ENCODE measurements around the gene LIMK1. TPM values are rescaled to one million over a fixed set of nuclear protein-coding genes. Genes with fewer than 3 reads are reported as not detected.
A peak's percentile ranks its signal among the peaks of the same experiment; 100 is the strongest.
"Not testable (repeated sequence)": the region's sequence is repeated elsewhere in the genome, so short reads cannot be mapped to it uniquely, and the experiment has no call there.

Gene LIMK1
- 10 to 100 TPM; 12.2 to 17.1 TPM for total RNA-seq

- no peaks in the 10 kb centered on the region for H3K9me3 Mint-ChIP-seq
- peak within 1 kb of the TSS in 1 of 2 donors; percentile 78 for H3K27ac Mint-ChIP-seq
- peak; percentile 82 to 83 for DNase-seq (ENCODE audit: low spot score in 2 of 2)
- ATAC-seq, result peak; percentile 82 to 91
- H3K36me3 Mint-ChIP-seq, result peaks cover 0 to 14% of the 10 kb centered on the region in 2 donors
These were observed at the start of gene LIMK1 for GRCh38 chr7:74083117-74083876. Gene LIMK1, plus strand, starts transcription at chr7:74083804. Its CDS starts 187 bp downstream, at chr7:74083991.

DNA sequence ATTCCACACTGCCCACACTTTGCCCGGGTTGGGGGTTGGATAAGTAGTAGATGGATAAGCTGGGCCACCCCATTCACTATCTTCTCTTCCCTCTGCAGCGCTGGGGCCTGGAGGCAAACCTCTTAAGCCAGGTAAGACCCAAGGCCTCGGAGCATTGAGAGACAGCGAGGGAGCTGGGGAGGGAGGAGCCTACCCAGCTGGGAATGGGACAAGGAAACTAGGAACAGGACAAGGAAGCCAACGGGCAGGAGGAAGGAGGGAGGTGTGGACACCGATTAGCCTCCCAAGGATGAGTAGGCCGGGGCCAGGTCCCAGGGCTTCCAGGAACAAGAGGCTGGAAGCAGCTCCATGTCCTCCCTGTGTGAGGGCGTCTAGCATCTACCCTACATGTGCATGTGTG lies 46.0 kb upstream of the LIMK1 start:
- Mint-ChIP-seq H3K9me3 (no peaks in the 10 kb centered on the region), H3K36me3 (no peaks in the 10 kb centered on the region), H3K27ac (no peak overlapping the region)
- no peak for DNase-seq (ENCODE audit: low spot score in 2 of 2)
- ATAC-seq, result no peak

GRCh38 chr7:74038194-74038961 lies 45.2 kb upstream of the LIMK1 start:
- H3K36me3 Mint-ChIP-seq, result no peaks in the 10 kb centered on the region
- ATAC-seq, result no peak
- H3K27ac Mint-ChIP-seq, result no peak overlapping the region

DNA sequence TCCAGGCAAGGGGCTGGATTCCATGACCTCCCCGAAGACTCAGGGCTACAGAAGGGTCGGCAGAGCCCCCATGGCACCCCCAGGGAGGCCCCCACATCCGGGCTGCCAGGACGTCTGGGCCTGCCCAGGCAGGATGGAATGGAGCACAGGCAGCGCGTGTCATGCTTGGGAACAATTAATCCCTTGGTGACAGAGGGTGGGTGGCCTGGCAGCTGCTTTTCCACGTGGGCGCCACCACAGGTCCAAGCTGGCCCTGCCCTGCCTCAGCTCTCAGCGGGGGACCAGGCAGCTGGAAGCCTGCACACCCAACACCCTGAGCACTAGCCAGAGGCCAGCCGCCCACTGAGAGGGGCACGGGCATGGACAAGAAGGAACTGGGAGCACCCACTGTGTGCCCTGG lies 44.3 kb upstream of the LIMK1 start:
- ATAC-seq, result no peak
- H3K27ac Mint-ChIP-seq, result no peak overlapping the region
- no peak for DNase-seq (ENCODE audit: low spot score in 2 of 2)
- H3K36me3 Mint-ChIP-seq, result no peaks in the 10 kb centered on the region
- H3K9me3 Mint-ChIP-seq, result no peaks in the 10 kb centered on the region

More at GRCh38 chr7:74038194-74038961, 45.2 kb upstream of the LIMK1 start:
- H3K9me3 Mint-ChIP-seq, result no peaks in the 10 kb centered on the region
- DNase-seq (ENCODE audit: low spot score in 2 of 2), result no peak

- Mint-ChIP-seq H3K9me3 (no peaks in the 10 kb centered on the region), H3K27ac (no peak overlapping the region), H3K36me3 (no peaks in the 10 kb centered on the region)
- DNase-seq (ENCODE audit: low spot score in 2 of 2) (no peak), ATAC-seq (no peak)
These were observed 43.4 kb upstream of the LIMK1 start for GRCh38 chr7:74040101-74040790.

GRCh38 chr7:74040791-74041520 lies 42.6 kb upstream of the LIMK1 start:
- H3K9me3 Mint-ChIP-seq, result no peaks in the 10 kb centered on the region
- DNase-seq (ENCODE audit: low spot score in 2 of 2) (no peak), ATAC-seq (no peak)
- H3K36me3 Mint-ChIP-seq, result no peaks in the 10 kb centered on the region
- H3K27ac Mint-ChIP-seq, result no peak overlapping the region

DNA sequence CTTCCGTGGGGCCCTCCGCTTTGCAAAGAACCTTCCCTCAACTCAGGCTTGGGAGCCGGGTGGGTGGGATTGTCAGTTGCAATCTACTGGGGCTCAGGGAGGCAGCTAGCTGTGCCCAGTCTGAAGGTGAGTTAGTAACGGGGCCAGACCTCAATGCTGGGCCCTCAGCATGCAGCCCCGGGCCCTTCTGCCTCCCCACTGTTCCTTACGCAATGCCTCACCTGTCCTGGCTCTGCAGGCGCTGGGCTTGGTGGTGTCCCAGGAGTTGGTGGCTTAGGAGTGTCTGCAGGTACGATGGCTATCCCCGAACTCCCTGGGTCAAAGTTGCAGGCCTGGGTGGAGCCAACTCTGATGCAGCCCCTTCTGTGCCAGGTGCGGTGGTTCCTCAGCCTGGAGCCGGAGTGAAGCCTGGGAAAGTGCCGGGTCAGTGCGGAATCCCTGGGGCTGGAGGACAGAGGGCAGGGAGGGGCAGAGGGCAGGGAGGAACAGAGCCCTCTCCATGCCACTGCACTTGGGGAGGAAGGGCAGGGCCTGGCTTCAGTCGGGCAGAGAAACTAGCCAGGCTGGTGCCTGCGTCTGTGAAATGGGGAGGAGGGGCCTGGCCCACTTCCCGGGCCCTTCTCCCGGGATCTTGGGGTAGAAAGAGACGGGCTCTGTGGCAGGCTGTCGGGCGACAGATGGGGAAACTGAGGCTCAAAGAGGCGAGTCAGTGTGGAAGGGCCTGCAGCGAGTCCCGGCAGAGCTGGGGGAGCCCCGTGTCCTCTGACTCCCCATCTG lies 40.7 kb upstream of the LIMK1 start:
- ATAC-seq, result no peak
- no peak for DNase-seq (ENCODE audit: low spot score in 2 of 2)
- no peaks in the 10 kb centered on the region for H3K9me3 Mint-ChIP-seq
- no peak overlapping the region for H3K27ac Mint-ChIP-seq
- no peaks in the 10 kb centered on the region for H3K36me3 Mint-ChIP-seq

DNA sequence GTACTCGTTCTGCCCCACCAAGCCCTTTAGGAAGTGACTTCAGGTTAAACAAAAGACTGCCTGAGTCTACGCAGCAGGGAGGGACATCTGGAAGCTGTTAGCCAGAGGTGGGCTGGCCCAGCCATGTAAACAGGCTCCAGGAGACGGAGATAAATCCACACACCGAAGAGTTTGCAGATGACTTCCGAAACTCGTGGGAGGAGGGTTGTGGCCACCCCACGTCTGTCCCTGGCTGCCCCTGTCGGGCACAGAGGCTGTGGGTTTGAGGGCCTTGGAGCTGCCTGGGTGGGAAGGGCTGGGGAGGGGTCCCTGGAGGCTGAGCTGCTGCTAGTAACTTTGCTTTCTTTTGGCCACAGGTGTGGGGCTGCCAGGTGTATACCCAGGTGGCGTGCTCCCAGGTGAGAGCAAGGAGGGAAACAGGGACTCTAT lies 40.1 kb upstream of the LIMK1 start:
- H3K36me3 Mint-ChIP-seq, result no peaks in the 10 kb centered on the region
- no peak for DNase-seq (ENCODE audit: low spot score in 2 of 2)
- no peak overlapping the region for H3K27ac Mint-ChIP-seq
- no peak for ATAC-seq
- no peaks in the 10 kb centered on the region for H3K9me3 Mint-ChIP-seq

GRCh38 chr7:74044366-74045350 lies 38.9 kb upstream of the LIMK1 start:
- ATAC-seq, result no peak
- Mint-ChIP-seq H3K27ac (no peak overlapping the region), H3K9me3 (no peaks in the 10 kb centered on the region), H3K36me3 (no peaks in the 10 kb centered on the region)
- no peak for DNase-seq (ENCODE audit: low spot score in 2 of 2)

- ATAC-seq; H3K27ac Mint-ChIP-seq; DNase-seq (ENCODE audit: low spot score in 2 of 2); H3K36me3 Mint-ChIP-seq; H3K9me3 Mint-ChIP-seq: not testable (repeated sequence)
These were observed 37.0 kb upstream of the LIMK1 start for GRCh38 chr7:74046581-74046980.

DNA sequence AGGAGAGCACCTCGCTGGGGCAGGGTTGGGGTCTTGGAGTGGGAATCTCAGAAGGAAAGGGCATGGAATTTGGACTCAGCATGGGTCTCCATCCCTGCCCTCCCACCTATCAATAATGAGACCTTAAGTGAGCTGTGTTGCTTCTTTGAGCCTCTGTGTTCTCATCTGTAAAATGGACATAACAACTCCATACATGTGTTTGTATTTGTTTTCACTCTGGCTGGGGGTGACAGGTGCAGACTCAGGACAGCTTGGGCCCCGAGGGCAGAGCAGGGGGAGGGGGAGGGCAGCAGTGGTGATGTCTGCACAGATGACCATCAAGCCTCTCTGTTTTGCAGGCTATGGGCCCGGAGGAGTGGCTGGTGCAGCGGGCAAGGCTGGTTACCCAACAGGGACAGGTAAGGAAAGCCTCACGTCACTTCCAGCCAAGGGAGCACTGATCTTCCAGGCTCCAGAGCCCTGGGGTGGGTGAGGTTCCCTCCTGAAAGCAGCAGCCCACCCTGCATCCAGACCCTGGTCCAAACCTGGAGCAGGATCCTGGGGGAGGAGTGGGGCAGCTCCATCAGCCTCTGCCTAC lies 35.7 kb upstream of the LIMK1 start:
- Mint-ChIP-seq H3K36me3 (no peaks in the 10 kb centered on the region), H3K27ac (no peak overlapping the region), H3K9me3 (no peaks in the 10 kb centered on the region)
- ATAC-seq, result no peak
- no peak for DNase-seq (ENCODE audit: low spot score in 2 of 2)

- Mint-ChIP-seq H3K36me3 (no peaks in the 10 kb centered on the region), H3K9me3 (no peaks in the 10 kb centered on the region), H3K27ac (no peak overlapping the region)
- no peak for DNase-seq (ENCODE audit: low spot score in 2 of 2)
- no peak for ATAC-seq
These were observed 34.5 kb upstream of the LIMK1 start for GRCh38 chr7:74048999-74049599.

DNA sequence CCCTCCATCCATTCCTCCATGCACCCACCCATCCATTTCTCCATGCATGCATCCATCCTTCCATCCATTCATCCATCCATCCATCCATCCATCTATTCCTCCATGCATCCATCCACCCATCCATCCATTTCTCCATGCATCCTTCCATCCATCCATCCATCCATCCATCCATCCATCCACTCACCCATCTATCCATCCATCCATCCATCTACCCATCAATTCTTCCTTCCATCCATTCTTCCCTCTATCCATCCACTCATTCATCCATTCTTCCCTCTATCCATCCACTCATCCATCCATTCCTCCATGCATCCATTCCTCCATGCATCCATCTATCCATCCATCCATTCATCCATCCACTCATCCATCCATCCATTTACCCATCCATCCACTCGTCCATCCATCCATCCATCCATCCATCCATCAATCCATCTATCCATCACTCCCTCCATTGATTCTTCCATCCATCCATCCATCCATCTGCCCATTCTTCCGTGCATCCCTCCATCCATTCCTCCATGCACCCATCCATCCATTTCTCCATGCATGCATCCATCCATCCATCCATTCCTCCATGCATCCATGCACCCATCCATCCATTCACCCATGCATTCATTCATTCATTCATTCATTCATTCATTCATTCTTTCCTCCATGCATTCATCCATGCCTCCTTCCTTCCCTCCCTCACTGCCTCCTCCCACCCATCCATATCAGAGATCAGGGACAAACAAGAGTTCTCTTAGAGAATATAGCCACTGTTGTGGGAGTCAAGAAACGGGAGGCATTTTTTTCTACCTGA lies 33.4 kb upstream of the LIMK1 start:
- ATAC-seq (no peak), DNase-seq (ENCODE audit: low spot score in 2 of 2) (no peak)
- H3K9me3 Mint-ChIP-seq, result no peaks in the 10 kb centered on the region
- H3K27ac Mint-ChIP-seq, result no peak overlapping the region
- no peaks in the 10 kb centered on the region for H3K36me3 Mint-ChIP-seq

DNA sequence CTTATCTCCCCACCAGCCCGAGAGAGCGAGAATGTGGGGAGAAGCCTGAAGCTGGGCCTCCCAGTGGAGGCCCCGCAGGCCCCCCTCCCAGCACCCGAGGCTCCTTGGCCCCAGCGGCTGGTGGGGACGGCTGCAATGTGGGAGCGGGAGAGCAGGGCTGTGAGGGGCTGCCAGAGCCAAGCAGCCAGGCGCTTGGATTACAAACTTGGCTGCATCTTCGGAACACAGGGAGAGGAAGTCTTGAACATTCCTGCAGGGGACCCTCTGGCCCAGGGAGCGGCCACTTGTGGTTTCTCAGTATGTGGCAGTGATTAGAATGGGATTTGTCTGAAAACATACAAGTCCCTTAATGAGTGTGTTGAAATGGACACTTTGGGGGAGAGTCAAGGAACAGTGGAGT lies 32.4 kb upstream of the LIMK1 start:
- Mint-ChIP-seq H3K9me3 (no peaks in the 10 kb centered on the region), H3K36me3 (no peaks in the 10 kb centered on the region), H3K27ac (no peak overlapping the region)
- DNase-seq (ENCODE audit: low spot score in 2 of 2) (no peak), ATAC-seq (no peak)

Measured in activated naive CD4-positive, alpha-beta T cell treated with anti-CD3 and anti-CD28 coated beads, Interleukin-2, amount 50 U/mL, for 72 hours (primary cell).